ENCODE data around the gene BCAT1. TPM values are rescaled to one million over a fixed set of nuclear protein-coding genes. Genes with fewer than 3 reads are reported as not detected.
A peak's percentile ranks its signal among the peaks of the same experiment; 100 is the strongest.

BCAT1 gene
- total and polyA plus RNA-seq, 2 experiments from 2014 or later = 53.6 to 181 TPM

GRCh38 chr12:24945845-24946244, 3.1 kb downstream of the BCAT1 start (continued):
- no peak for TF ChIP-seq ZNF331 (CRISPR knock-in tag; IDR thresholded peaks at IDR 0.05; ENCODE audit: low read depth)
- no peak for TF ChIP-seq CTCF (conservative IDR thresholded peaks at IDR 0.05; ENCODE audit: low read depth in 2 of 2)
- TF ChIP-seq POLR2AphosphoS5 (IDR thresholded peaks at IDR 0.05; ENCODE audit: low read depth) = no peak
- no peak for TF ChIP-seq EZH2 (IDR thresholded peaks at IDR 0.05; ENCODE audit: low read depth, unreplicated experiment)

GRCh38 chr12:24945039-24945438, 3.9 kb downstream of the BCAT1 start:
- peak overlapping the region; percentile 94; the same call in 1 of the 2 replicates for H3K27ac ChIP-seq (ENCODE audit: low read depth)
- Mint-ChIP-seq H3K27ac (no peak overlapping the region), H3K36me3 (ENCODE audit: low read depth) (peaks cover 62% of the 10 kb centered on the region), H3K4me3 (peak overlapping the region; percentile 95), H3K4me1 (peaks cover 66% of the 10 kb centered on the region), H3K9me3 (no peaks in the 10 kb centered on the region; the same call in 2 of the 3 replicates), H3K27me3 (ENCODE audit: insufficient read depth, low read depth, poor library complexity) (peaks cover 12% of the 10 kb centered on the region)
- peaks cover 74% of the 10 kb centered on the region for H3K79me2 ChIP-seq (replicated peaks; ENCODE audit: insufficient read depth)
- H3K4me3 ChIP-seq = no peak overlapping the region
- no peaks in the 10 kb centered on the region for H3K9me2 ChIP-seq (ENCODE audit: insufficient read depth)
- ATAC-seq (no peak), DNase-seq (ENCODE audit: low spot score) (no peak)
- no peaks in the 10 kb centered on the region for H3K27me3 ChIP-seq (ENCODE audit: insufficient read depth)
- peaks cover 53% of the 10 kb centered on the region for H3K4me1 ChIP-seq (ENCODE audit: insufficient read depth)
- H2AFZ ChIP-seq = no peak overlapping the region
- TF ChIP-seq ZNF462 (CRISPR knock-in tag; IDR thresholded peaks at IDR 0.05) (no peak), STAT1 (IDR thresholded peaks at IDR 0.05; ENCODE audit: unreplicated experiment) (no peak), ETS1 (IDR thresholded peaks at IDR 0.05) (no peak), CREB1 (CRISPR knock-in tag; IDR thresholded peaks at IDR 0.05; ENCODE audit: low read depth) (no peak), REST (IDR thresholded peaks at IDR 0.05; ENCODE audit: unreplicated experiment) (no peak), POLR2AphosphoS5 (IDR thresholded peaks at IDR 0.05; ENCODE audit: low read depth) (no peak)
- no peaks in the 10 kb centered on the region for H4K20me1 ChIP-seq (replicated peaks; ENCODE audit: insufficient read depth)
- peaks cover 5% of the 10 kb centered on the region; the same call in 1 of the 2 replicates for H3K36me3 ChIP-seq (ENCODE audit: insufficient read depth)
- H3F3A ChIP-seq (replicated peaks; ENCODE audit: low read depth) = 0 out of 2 replicates have a peak, but pooled peaks cover 6% of the 10 kb centered on the region
- H3K4me2 ChIP-seq = peak overlapping the region; percentile 71
